ENCODE measurements around the gene CEPT1. TPM values are rescaled to one million over a fixed set of nuclear protein-coding genes. Genes with fewer than 3 reads are reported as not detected.

The CEPT1 gene
- polyA plus RNA-seq, 1 donor from 2014 or later, result 49.1 TPM

GRCh38 chr1:111227851-111228747, 88.1 kb downstream of the CEPT1 start:
- TF ChIP-seq RAD21 (conservative IDR thresholded peaks at IDR 0.05) (no peak), SMC3 (conservative IDR thresholded peaks at IDR 0.05; ENCODE audit: poor library complexity) (no peak), TAF1 (IDR thresholded peaks at IDR 0.05; ENCODE audit: low read depth) (no peak), EP300 (conservative IDR thresholded peaks at IDR 0.05; ENCODE audit: poor library complexity, severe bottlenecking) (no peak), POLR2AphosphoS5 (IDR thresholded peaks at IDR 0.05) (no peak), MXI1 (conservative IDR thresholded peaks at IDR 0.05; ENCODE audit: poor library complexity, severe bottlenecking) (no peak), REST (IDR thresholded peaks at IDR 0.05; ENCODE audit: borderline replicate concordance) (no peak), EZH2 (IDR thresholded peaks at IDR 0.05; ENCODE audit: borderline replicate concordance, insufficient read depth, low read length, poor library complexity, severe bottlenecking) (no peak), CTCF (IDR thresholded peaks at IDR 0.05; ENCODE audit: poor library complexity, severe bottlenecking) (no peak)
- no peak overlapping the region for H2AFZ ChIP-seq (ENCODE audit: low read depth, low read length)
- H3F3A ChIP-seq (ENCODE audit: insufficient read depth, low read length, poor library complexity, severe bottlenecking), result no peaks in the 10 kb centered on the region
- no peak overlapping the region for H3K4me2 ChIP-seq (ENCODE audit: low read length)
- no peaks in the 10 kb centered on the region for H3K27me3 ChIP-seq (ENCODE audit: insufficient read depth, low read depth, low read length)
- H4K20me1 ChIP-seq (ENCODE audit: insufficient read depth), result no peaks in the 10 kb centered on the region
- no peak overlapping the region for H3K4me3 ChIP-seq (ENCODE audit: low read length)
- H3K9me2 ChIP-seq (ENCODE audit: insufficient read depth, low read length), result no peaks in the 10 kb centered on the region
- H3K9ac ChIP-seq (ENCODE audit: low read length), result no peak overlapping the region
- no peaks in the 10 kb centered on the region for H3K36me3 ChIP-seq (ENCODE audit: insufficient read depth, low read length)
- H3K9me3 ChIP-seq (ENCODE audit: low read length), result no peaks in the 10 kb centered on the region
- no peak overlapping the region for H3K27ac ChIP-seq (ENCODE audit: low read length)
- no peaks in the 10 kb centered on the region for H3K79me2 ChIP-seq (replicated peaks; ENCODE audit: insufficient read depth, low read length)

- Histone ChIP-seq H3F3A (ENCODE audit: insufficient read depth, low read length, poor library complexity, severe bottlenecking) (no peaks in the 10 kb centered on the region), H3K27me3 (ENCODE audit: insufficient read depth, low read depth, low read length) (no peaks in the 10 kb centered on the region), H3K9me2 (ENCODE audit: insufficient read depth, low read length) (no peaks in the 10 kb centered on the region), H3K36me3 (ENCODE audit: insufficient read depth, low read length) (no peaks in the 10 kb centered on the region), H3K4me2 (ENCODE audit: low read length) (no peak overlapping the region), H4K20me1 (ENCODE audit: insufficient read depth) (no peaks in the 10 kb centered on the region), H3K9ac (ENCODE audit: low read length) (no peak overlapping the region), H3K4me3 (ENCODE audit: low read length) (no peak overlapping the region), H3K27ac (ENCODE audit: low read length) (no peak overlapping the region), H3K79me2 (replicated peaks; ENCODE audit: insufficient read depth, low read length) (no peaks in the 10 kb centered on the region), H2AFZ (ENCODE audit: low read depth, low read length) (no peak overlapping the region), H3K9me3 (ENCODE audit: low read length) (no peaks in the 10 kb centered on the region)
- no peak for TF ChIP-seq MXI1 (conservative IDR thresholded peaks at IDR 0.05; ENCODE audit: poor library complexity, severe bottlenecking)
- TF ChIP-seq CTCF (IDR thresholded peaks at IDR 0.05; ENCODE audit: poor library complexity, severe bottlenecking), result no peak
- no peak for TF ChIP-seq SMC3 (conservative IDR thresholded peaks at IDR 0.05; ENCODE audit: poor library complexity)
- TF ChIP-seq RAD21 (conservative IDR thresholded peaks at IDR 0.05), result no peak
- no peak for TF ChIP-seq TAF1 (IDR thresholded peaks at IDR 0.05; ENCODE audit: low read depth)
- TF ChIP-seq EZH2 (IDR thresholded peaks at IDR 0.05; ENCODE audit: borderline replicate concordance, insufficient read depth, low read length, poor library complexity, severe bottlenecking), result no peak
- TF ChIP-seq REST (IDR thresholded peaks at IDR 0.05; ENCODE audit: borderline replicate concordance), result no peak
- TF ChIP-seq EP300 (conservative IDR thresholded peaks at IDR 0.05; ENCODE audit: poor library complexity, severe bottlenecking), result no peak
- TF ChIP-seq POLR2AphosphoS5 (IDR thresholded peaks at IDR 0.05), result no peak
Measured at GRCh38 chr1:111228748-111229126, 88.7 kb downstream of the CEPT1 start.
